GM12865 (cell line): ENCODE data around the gene CCDC190.

Experiments used
- DNase-seq: peaks from one replicate; pipeline ENCODE4 v3.0.0; 2010; ENCODE audit warnings: low read depth
- H3K4me3 ChIP-seq: 2 replicates; pipeline ENCODE4 v1.5.1; 2011; ENCODE audit warnings: mild to moderate bottlenecking, low read depth, low read length, control low read depth
- CTCF ChIP-seq: IDR thresholded peaks from 2 replicates; pipeline ENCODE4 v1.5.1; 2011; ENCODE audit warnings: low read length, control low read depth, low read depth, inconsistent platforms; ENCODE audit not compliant: insufficient read depth; ENCODE audit errors: missing control alignments

Gene CCDC190

GRCh38 chr1:162904579-162904978, 43.6 kb upstream of the CCDC190 start:
- TF ChIP-seq CTCF: no peak
- DNase-seq: no peak
- H3K4me3 ChIP-seq: no peak overlapping the region

- no peak for DNase-seq
- TF ChIP-seq CTCF: no peak
- no peak overlapping the region for H3K4me3 ChIP-seq
These were observed 43.0 kb upstream of the CCDC190 start for GRCh38 chr1:162904023-162904422.

GRCh38 chr1:162903246-162903645, 42.3 kb upstream of the CCDC190 start:
- DNase-seq: no peak
- TF ChIP-seq CTCF: no peak
- H3K4me3 ChIP-seq: no peak overlapping the region

- TF ChIP-seq CTCF: no peak
- H3K4me3 ChIP-seq: no peak overlapping the region
- DNase-seq: no peak
These were observed 41.4 kb upstream of the CCDC190 start for GRCh38 chr1:162902416-162902815.

- no peak overlapping the region for H3K4me3 ChIP-seq
- no peak for TF ChIP-seq CTCF
- no peak for DNase-seq
These were observed 40.3 kb upstream of the CCDC190 start for GRCh38 chr1:162901243-162901642.

- H3K4me3 ChIP-seq: no peak overlapping the region
- no peak for TF ChIP-seq CTCF
- no peak for DNase-seq
These were observed 38.6 kb upstream of the CCDC190 start for GRCh38 chr1:162899422-162900146.

- H3K4me3 ChIP-seq: no peak overlapping the region
- DNase-seq: no peak
- no peak for TF ChIP-seq CTCF
These were observed 32.6 kb upstream of the CCDC190 start for GRCh38 chr1:162893612-162893908.
